AG10803 (cell line): ENCODE data around the gene UROD.

Experiments used
- DNase-seq: peaks from one replicate; pipeline ENCODE4 v3.0.0; 2010; ENCODE audit warnings: low read depth
- H3K4me3 ChIP-seq: 2 replicates; pipeline ENCODE4 v1.5.1; 2011; ENCODE audit warnings: mild to moderate bottlenecking, low read length, control low read depth
- TF ChIP-seq, protein P1 (sequence below): conservative IDR thresholded peaks from 2 replicates; pipeline ENCODE4 v1.5.1; 2011; ENCODE audit warnings: mild to moderate bottlenecking, low read length, control low read depth, inconsistent platforms

Gene UROD

DNA sequence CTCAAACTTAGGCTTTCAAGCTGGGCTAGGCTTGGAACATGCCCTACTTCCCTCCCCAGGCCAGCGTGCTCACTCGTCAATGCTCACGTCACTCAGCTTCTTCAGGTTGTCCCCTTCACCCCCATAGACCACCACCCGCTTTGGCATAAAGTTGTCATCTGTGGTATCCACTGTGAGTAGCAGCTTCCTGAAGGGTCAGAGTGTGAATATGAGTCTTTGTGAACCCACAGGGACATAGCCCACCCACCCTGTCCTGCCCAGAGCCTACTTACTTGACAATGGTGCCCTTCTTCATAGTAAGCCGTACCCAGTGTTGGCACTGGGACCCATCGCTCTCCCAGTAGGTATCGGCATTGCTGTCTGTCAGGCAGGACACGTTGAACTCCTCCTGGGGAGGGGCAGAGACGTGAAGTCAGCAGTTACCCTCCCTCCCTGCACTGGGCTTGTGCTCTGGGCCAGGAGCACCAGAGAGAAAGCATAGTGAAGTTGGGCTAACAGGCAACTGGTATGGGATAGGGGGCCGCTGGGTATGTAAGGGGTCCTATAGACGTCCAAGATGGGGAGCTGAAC, 2.7 kb upstream of the UROD start:
- TF ChIP-seq, protein P1, sequence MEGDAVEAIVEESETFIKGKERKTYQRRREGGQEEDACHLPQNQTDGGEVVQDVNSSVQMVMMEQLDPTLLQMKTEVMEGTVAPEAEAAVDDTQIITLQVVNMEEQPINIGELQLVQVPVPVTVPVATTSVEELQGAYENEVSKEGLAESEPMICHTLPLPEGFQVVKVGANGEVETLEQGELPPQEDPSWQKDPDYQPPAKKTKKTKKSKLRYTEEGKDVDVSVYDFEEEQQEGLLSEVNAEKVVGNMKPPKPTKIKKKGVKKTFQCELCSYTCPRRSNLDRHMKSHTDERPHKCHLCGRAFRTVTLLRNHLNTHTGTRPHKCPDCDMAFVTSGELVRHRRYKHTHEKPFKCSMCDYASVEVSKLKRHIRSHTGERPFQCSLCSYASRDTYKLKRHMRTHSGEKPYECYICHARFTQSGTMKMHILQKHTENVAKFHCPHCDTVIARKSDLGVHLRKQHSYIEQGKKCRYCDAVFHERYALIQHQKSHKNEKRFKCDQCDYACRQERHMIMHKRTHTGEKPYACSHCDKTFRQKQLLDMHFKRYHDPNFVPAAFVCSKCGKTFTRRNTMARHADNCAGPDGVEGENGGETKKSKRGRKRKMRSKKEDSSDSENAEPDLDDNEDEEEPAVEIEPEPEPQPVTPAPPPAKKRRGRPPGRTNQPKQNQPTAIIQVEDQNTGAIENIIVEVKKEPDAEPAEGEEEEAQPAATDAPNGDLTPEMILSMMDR = no peak
- peak overlapping the region; percentile 93 for H3K4me3 ChIP-seq
- DNase-seq = no peak

DNA sequence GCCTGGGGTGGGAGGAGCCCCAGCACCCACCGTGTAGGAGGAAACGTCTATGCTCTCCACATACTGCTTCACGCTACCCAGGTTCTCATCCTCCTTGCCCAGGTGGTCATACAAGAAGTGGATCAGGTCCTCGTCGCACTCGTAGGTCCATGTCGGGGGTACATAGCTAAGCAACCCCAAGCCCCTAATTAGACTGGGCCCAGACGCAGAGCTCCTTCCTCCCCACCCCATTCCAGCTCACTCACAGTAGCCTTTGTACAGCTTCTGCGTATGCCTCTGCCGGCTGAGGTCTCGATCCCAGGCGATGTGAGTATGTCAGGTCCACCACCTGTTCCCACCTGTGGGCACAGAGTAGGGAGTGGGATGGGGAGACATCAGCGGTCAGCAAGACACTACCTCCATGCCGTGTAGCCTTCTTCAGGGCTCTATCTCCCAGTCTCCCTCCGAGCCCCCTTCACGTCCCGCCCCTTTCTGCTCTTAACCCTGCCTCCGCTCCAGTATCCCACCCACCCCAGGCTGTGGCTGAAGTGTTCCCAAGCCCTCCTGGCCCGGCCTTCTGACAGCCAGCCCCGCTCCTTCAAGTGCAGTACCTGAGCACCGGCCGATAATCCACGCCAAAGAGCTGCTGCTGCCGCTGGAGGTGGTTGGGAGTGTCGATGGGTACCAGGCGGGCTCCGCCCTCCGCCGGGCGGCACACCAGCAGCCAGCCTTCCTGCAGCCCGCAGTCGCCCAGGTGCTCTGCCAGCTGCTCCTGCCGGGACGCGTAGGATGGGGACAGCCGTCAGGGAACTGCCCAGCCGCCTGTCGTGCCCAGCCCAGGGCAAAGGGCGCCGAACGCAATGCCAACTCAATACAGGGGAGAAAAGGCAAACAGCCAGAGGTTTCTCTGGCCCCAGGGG, 1.8 kb upstream of the UROD start:
- no peak for DNase-seq
- H3K4me3 ChIP-seq = peak overlapping the region; percentile 93
- TF ChIP-seq, protein P1 = no peak

- TF ChIP-seq, protein P1 = no peak
- peak; percentile 69 for DNase-seq
- H3K4me3 ChIP-seq = peak within 1 kb of the TSS; percentile 93
Observed at GRCh38 chr1:45010855-45011811, 921 bp upstream of the UROD start, which contains the start of gene HECTD3. HECTD3 (minus strand) TSS chr1:45011324; CDS start chr1:45011257, 67 bp downstream.

DNA sequence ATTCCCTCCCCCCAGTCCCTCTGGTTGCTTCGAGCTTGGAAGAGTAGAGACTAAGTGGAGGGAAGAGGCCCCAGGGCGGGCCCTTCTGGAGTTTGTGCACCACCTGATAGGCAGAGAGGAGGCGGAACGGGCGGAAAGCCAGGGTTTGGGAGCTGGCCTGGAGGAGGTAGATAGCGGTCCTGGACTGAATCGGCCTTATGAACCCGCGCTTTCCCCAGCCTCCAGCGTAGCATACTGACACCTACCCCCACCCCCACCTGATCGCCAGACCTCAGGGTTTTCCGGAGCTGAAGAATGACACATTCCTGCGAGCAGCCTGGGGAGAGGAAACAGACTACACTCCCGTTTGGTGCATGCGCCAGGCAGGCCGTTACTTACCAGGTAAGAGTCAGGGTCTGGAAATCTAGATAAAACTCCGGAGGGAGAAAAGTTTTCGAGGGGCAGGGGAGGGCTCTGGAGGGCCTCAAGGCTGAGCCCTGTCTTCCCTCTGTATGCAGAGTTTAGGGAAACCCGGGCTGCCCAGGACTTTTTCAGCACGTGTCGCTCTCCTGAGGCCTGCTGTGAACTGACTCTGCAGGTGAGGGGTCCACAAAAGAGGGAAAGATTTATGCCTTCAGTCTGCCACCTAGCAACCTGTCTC, 705 bp downstream of the UROD start:
- H3K4me3 ChIP-seq = peak overlapping the region; percentile 86
- peak; percentile 65 for DNase-seq
- TF ChIP-seq, protein P1 = no peak

DNA sequence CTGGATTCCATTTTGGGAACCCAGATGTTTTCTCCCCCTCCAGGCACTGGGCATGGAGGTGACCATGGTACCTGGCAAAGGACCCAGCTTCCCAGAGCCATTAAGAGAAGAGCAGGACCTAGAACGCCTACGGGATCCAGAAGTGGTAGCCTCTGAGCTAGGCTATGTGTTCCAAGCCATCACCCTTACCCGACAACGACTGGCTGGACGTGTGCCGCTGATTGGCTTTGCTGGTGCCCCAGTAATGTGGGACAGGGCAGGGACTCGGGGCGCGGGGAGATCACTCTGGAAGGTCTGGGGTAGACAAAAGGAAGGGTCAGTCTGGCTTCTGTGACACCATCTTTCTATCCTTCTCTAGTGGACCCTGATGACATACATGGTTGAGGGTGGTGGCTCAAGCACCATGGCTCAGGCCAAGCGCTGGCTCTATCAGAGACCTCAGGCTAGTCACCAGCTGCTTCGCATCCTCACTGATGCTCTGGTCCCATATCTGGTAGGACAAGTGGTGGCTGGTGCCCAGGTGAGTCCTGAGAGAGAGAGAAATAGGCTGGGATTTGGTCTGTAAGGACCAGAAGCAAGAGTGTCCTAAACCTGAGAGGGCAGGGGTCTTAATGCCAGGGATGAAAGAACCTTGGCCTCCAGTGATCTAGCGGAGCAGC, 1.6 kb downstream of the UROD start:
- no peak for DNase-seq
- TF ChIP-seq, protein P1 = no peak
- peak overlapping the region; percentile 86 for H3K4me3 ChIP-seq

DNA sequence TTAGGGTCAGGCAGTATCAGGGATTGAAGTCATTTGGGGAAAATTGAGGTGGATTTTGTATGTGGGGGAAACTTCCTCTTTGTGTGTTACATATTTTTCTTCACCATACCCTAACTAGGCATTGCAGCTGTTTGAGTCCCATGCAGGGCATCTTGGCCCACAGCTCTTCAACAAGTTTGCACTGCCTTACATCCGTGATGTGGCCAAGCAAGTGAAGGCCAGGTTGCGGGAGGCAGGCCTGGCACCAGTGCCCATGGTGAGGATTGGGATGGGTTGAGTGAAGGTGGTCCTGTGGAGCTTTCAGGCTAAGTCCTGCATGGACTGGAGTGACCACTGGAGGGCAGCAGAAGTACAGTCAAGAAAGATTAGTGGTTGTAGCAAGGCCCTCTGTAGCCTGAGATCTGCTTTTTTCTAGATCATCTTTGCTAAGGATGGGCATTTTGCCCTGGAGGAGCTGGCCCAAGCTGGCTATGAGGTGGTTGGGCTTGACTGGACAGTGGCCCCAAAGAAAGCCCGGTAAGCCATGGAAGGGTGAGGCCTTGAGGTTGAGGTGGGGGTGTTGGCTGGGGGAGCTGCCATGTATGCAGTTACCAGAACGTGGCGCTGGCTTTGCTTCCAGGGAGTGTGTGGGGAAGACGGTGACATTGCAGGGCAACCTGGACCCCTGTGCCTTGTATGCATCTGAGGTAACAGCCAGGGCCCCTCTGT, 2.4 kb downstream of the UROD start:
- peak; percentile 85 for DNase-seq
- no peak overlapping the region for H3K4me3 ChIP-seq
- TF ChIP-seq, protein P1 = peak; percentile 96
